IMR-90 (cell line): ENCODE results near the gene ANKFY1. TPM values are rescaled to one million over a fixed set of nuclear protein-coding genes. Genes with fewer than 3 reads are reported as not detected.

Source experiments
- ATAC-seq: fragments of 200-7000 bp; cut with Tn5 transposase; 2 replicates; pipeline ENCODE4 v1.9.1; 2020; ENCODE audit warnings: low read depth, mild to moderate bottlenecking, moderate library complexity
- BruUV-seq: library from RNA; stranded (reverse); fragments of 400-500 nt; replicated peaks from 2 replicates; lab custom pipeline; 2021; lab: Mats Ljungman, UMichigan
- CTCF ChIA-PET: fragments of 300-600 bp; formaldehyde crosslinking; extraction: SDS; loops from one replicate; lab custom pipeline; 2021; ENCODE audit warnings: antibody characterized with exemption; lab: Yijun Ruan, JAX
- POLR2A ChIA-PET: fragments of 300-600 bp; sonication (Branson Sonifier 250); formaldehyde crosslinking; loops from one replicate; lab custom pipeline; 2022; ENCODE audit warnings: antibody characterized with exemption; ENCODE audit not compliant: unreplicated experiment; lab: Charles Lee
- DNase-seq: peaks from one replicate; pipeline ENCODE4 v3.0.0; 2013
- H2AFZ ChIP-seq: replicated peaks from 2 replicates; pipeline ENCODE3; 2013; ENCODE audit warnings: low read length, mild to moderate bottlenecking; ENCODE audit not compliant: poor library complexity
- H2AK5ac ChIP-seq: 2 replicates; pipeline ENCODE4 v1.6.1; 2013; ENCODE audit warnings: low read depth, low read length, inconsistent platforms
- H2AK9ac ChIP-seq: replicated peaks from 2 replicates; pipeline ENCODE3; 2013; ENCODE audit warnings: mild to moderate bottlenecking, low read depth, low read length, moderate library complexity; ENCODE audit not compliant: poor library complexity
- H2BK120ac ChIP-seq: 2 replicates; pipeline ENCODE4 v1.6.1; 2013; ENCODE audit warnings: low read depth, low read length, inconsistent platforms
- H2BK15ac ChIP-seq: 3 replicates; pipeline ENCODE4 v1.6.1; 2013; ENCODE audit warnings: low read depth, low read length, inconsistent platforms
- H2BK20ac ChIP-seq: 2 replicates; pipeline ENCODE4 v1.6.1; 2013; ENCODE audit warnings: low read depth, mild to moderate bottlenecking, inconsistent platforms, low read length, moderate library complexity
- H2BK5ac ChIP-seq: 2 replicates; pipeline ENCODE4 v1.6.1; 2013; ENCODE audit warnings: mild to moderate bottlenecking, low read depth, low read length, inconsistent platforms; ENCODE audit not compliant: poor library complexity, severe bottlenecking
- H3K14ac ChIP-seq: replicated peaks from 2 replicates; pipeline ENCODE4 v1.6.1; 2013; ENCODE audit warnings: low read depth, low read length, inconsistent platforms
- H3K18ac ChIP-seq: 2 replicates; pipeline ENCODE4 v1.6.1; 2013; ENCODE audit warnings: low read depth, low read length, control low read depth
- H3K23ac ChIP-seq: 2 replicates; pipeline ENCODE4 v1.6.1; 2013; ENCODE audit warnings: low read depth, low read length, inconsistent platforms
- H3K27ac ChIP-seq: 2 replicates; pipeline ENCODE4 v1.5.1; 2013; ENCODE audit warnings: mild to moderate bottlenecking, control low read depth, low read length; ENCODE audit not compliant: insufficient read depth
- H3K27me3 ChIP-seq: 2 replicates; pipeline ENCODE4 v1.6.1; 2013; ENCODE audit warnings: low read length; ENCODE audit not compliant: control insufficient read depth, insufficient read depth
- H3K36me3 ChIP-seq: 2 replicates; pipeline ENCODE4 v1.6.1; 2013; ENCODE audit warnings: low read length, mixed read lengths; ENCODE audit not compliant: control insufficient read depth, insufficient read depth
- H3K4ac ChIP-seq: 2 replicates; pipeline ENCODE4 v1.6.1; 2013; ENCODE audit warnings: low read depth, low read length, inconsistent platforms
- H3K4me1 ChIP-seq: 2 replicates; pipeline ENCODE4 v1.6.1; 2013; ENCODE audit warnings: low read length, mixed read lengths; ENCODE audit not compliant: control insufficient read depth, insufficient read depth
- H3K4me2 ChIP-seq: 2 replicates; pipeline ENCODE4 v1.6.1; 2013; ENCODE audit warnings: low read depth, mild to moderate bottlenecking, control low read depth, low read length, moderate library complexity
- H3K4me3 ChIP-seq: 2 replicates; pipeline ENCODE4 v1.5.1; 2013; ENCODE audit warnings: low read depth, mild to moderate bottlenecking, control low read depth, low read length, moderate library complexity; ENCODE audit not compliant: insufficient read depth
- H3K56ac ChIP-seq: 2 replicates; pipeline ENCODE4 v1.6.1; 2013; ENCODE audit warnings: low read length, inconsistent platforms; ENCODE audit not compliant: insufficient read depth; ENCODE audit errors: extremely low read depth
- H3K79me1 ChIP-seq, 2 experiments: 2 replicates each; pipeline ENCODE4 v1.6.1; 2013; ENCODE audit warnings: low read length in 2 of 2, inconsistent platforms in 1 of 2, low read depth in 1 of 2
- H3K9ac ChIP-seq: 2 replicates; pipeline ENCODE4 v1.6.1; 2013; ENCODE audit warnings: low read depth, low read length, control low read depth
- H3K9me1 ChIP-seq: 2 replicates; pipeline ENCODE4 v1.6.1; 2013; ENCODE audit warnings: low read length, inconsistent platforms; ENCODE audit not compliant: insufficient read depth
- H3K9me3 ChIP-seq: 2 replicates; pipeline ENCODE4 v1.6.1; 2013; ENCODE audit warnings: low read length; ENCODE audit not compliant: control insufficient read depth, insufficient read depth
- H4K20me1 ChIP-seq: 2 replicates; pipeline ENCODE4 v1.6.1; 2013; ENCODE audit warnings: low read length, inconsistent platforms; ENCODE audit not compliant: insufficient read depth
- H4K5ac ChIP-seq: 2 replicates; pipeline ENCODE4 v1.6.1; 2013; ENCODE audit warnings: mild to moderate bottlenecking, low read depth, low read length, control low read depth
- H4K8ac ChIP-seq, 2 experiments: 2 replicates each; pipeline ENCODE4 v1.6.1; 2013; ENCODE audit warnings: low read depth in 2 of 2, low read length in 2 of 2, control low read depth in 1 of 2, inconsistent platforms in 1 of 2
- H4K91ac ChIP-seq: 2 replicates; pipeline ENCODE4 v1.6.1; 2013; ENCODE audit warnings: low read depth, low read length, inconsistent platforms; ENCODE audit not compliant: insufficient read depth
- BHLHE40 ChIP-seq: fragments of 150-350 bp; IDR thresholded peaks from 2 replicates; pipeline ENCODE4 v1.6.1; 2016; ENCODE audit warnings: mild to moderate bottlenecking, low read depth, low read length
- CEBPB ChIP-seq: IDR thresholded peaks from 2 replicates; pipeline ENCODE4 v1.6.1; 2012; ENCODE audit warnings: low read depth, low read length, improper control_type of control experiment
- CHD1 ChIP-seq: IDR thresholded peaks from 2 replicates; pipeline ENCODE4 v1.6.1; 2012; ENCODE audit warnings: low read depth, low read length, improper control_type of control experiment
- CTCF ChIP-seq: conservative IDR thresholded peaks from 2 replicates; pipeline ENCODE4 v1.5.1; 2012; ENCODE audit warnings: mild to moderate bottlenecking, low read depth, low read length, improper control_type of control experiment
- ELK1 ChIP-seq: fragments of 150-350 bp; IDR thresholded peaks from 2 replicates; pipeline ENCODE4 v1.6.1; 2016; ENCODE audit warnings: low read depth, mild to moderate bottlenecking, low read length, moderate library complexity, borderline replicate concordance
- FOS ChIP-seq: fragments of 150-350 bp; IDR thresholded peaks from 2 replicates; pipeline ENCODE4 v1.6.1; 2016; ENCODE audit warnings: low read depth, low read length
- MAFK ChIP-seq: IDR thresholded peaks from 2 replicates; pipeline ENCODE4 v1.6.1; 2012; ENCODE audit warnings: low read depth, low read length, improper control_type of control experiment
- MAZ ChIP-seq: IDR thresholded peaks from 2 replicates; pipeline ENCODE4 v1.6.1; 2012; ENCODE audit warnings: low read depth, mild to moderate bottlenecking, low read length, improper control_type of control experiment, moderate library complexity, borderline replicate concordance
- MXI1 ChIP-seq: IDR thresholded peaks from 2 replicates; pipeline ENCODE4 v1.6.1; 2012; ENCODE audit warnings: low read depth, mild to moderate bottlenecking, low read length, moderate library complexity, borderline replicate concordance
- NFE2L2 ChIP-seq: fragments of 150-350 bp; IDR thresholded peaks from 2 replicates; pipeline ENCODE4 v1.6.1; 2016; ENCODE audit warnings: low read depth, mild to moderate bottlenecking, low read length
- POLR2A ChIP-seq: IDR thresholded peaks from 2 replicates; pipeline ENCODE4 v1.6.1; 2012; ENCODE audit warnings: mild to moderate bottlenecking, low read depth, low read length
- RAD21 ChIP-seq: IDR thresholded peaks from 2 replicates; pipeline ENCODE4 v1.6.1; 2012; ENCODE audit warnings: low read length, improper control_type of control experiment
- RFX5 ChIP-seq: IDR thresholded peaks from 2 replicates; pipeline ENCODE4 v1.8.0; 2012; ENCODE audit warnings: low read depth, mild to moderate bottlenecking, low read length, moderate library complexity
- SMC3 ChIP-seq: fragments of 150-350 bp; IDR thresholded peaks from 2 replicates; pipeline ENCODE4 v1.6.1; 2016; ENCODE audit warnings: low read depth, mild to moderate bottlenecking, antibody characterized with exemption, low read length, moderate library complexity
- WGBS, 2 experiments: methylation state at CpG; one replicate each; pipeline versions ENCODE4 v1.1.5 to v1.1.7; 2013; ENCODE audit warnings: missing lambda C conversion rate in 2 of 2; ENCODE audit not compliant: insufficient read length in 1 of 2; ENCODE audit errors: extremely low coverage in 2 of 2; 5-methylcytosine and 5-hydroxymethylcytosine counted together
- dilution Hi-C: fragments of 300-500 bp; cut with HindIII; formaldehyde crosslinking; loops from one replicate; pipeline ENCODE4 v1.14.3; 2018; ENCODE audit warnings: low sequenced_read_pairs; ENCODE audit not compliant: unreplicated experiment
- in situ Hi-C: fragments of 300-500 bp; cut with MboI; formaldehyde crosslinking; loops from 3 replicates; pipeline ENCODE4 v1.14.3; 2019; ENCODE audit warnings: low sequenced_read_pairs, inconsistent platforms, mixed read lengths
- intact Hi-C: fragments of 100-400 bp; cut with micrococcal nuclease; formaldehyde crosslinking; loops from 2 replicates; pipeline ENCODE4 v1.10.0; 2022
- polyA plus RNA-seq, 3 experiments: library from polyadenylated mRNA; depleted of rRNA; stranded (reverse); fragments of >200 nt; gene quantifications; 2 replicates each; pipeline ENCODE4 v1.2.3, GENCODE V29; 2012; ENCODE audit warnings: low replicate concordance in 1 of 3
- total RNA-seq: library from RNA; depleted of rRNA; stranded (reverse); fragments of >200 nt; gene quantifications from 2 replicates; pipeline ENCODE4 v1.2.3, GENCODE V29; 2012

The ANKFY1 gene
- total and polyA plus RNA-seq, 2 of the 4 experiments (the other 2 are of a cell fraction): 32.3 to 48.9 TPM

DNA sequence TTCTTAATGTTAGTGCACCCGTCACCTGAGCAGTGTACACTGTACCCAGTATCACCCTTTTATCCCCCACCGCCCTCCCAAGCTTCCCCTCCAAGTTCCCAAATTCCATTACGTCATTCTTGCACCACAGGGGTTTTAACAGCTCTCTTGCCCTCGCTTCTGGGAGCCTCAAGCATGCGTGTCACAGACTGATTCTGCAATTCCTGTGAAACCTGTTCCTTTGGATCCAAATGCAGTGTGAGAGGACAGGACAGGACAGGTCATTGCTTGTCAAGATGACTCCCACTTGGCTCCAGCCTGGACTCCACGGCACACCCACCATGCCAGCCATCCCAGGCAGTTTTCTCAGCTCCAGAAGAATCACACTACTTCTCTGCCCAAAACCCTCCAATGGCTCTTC, 76.7 kb downstream of the ANKFY1 start:
- Histone ChIP-seq H2AK5ac (no peak overlapping the region), H2AFZ (no peak overlapping the region), H3K56ac (no peak overlapping the region), H3K79me1 (peaks cover 0 to 10% of the 10 kb centered on the region in 2 experiments; a peak in 3 of 4 replicates), H3K27ac (no peak overlapping the region), H4K20me1 (no peaks in the 10 kb centered on the region), H3K14ac (no peak overlapping the region), H2AK9ac (no peak overlapping the region), H3K9me3 (no peaks in the 10 kb centered on the region), H4K5ac (no peak overlapping the region), H3K4me3 (no peak overlapping the region), H3K27me3 (no peaks in the 10 kb centered on the region), H2BK20ac (no peak overlapping the region), H3K23ac (no peak overlapping the region), H3K18ac (no peak overlapping the region), H3K9ac (no peak overlapping the region), H2BK120ac (no peak overlapping the region), H4K8ac (no peak overlapping the region), H2BK5ac (no peak overlapping the region), H3K36me3 (peaks cover 48% of the 10 kb centered on the region), H3K9me1 (no peaks in the 10 kb centered on the region; the same call in 1 of the 2 replicates), H3K4me2 (no peak overlapping the region), H2BK15ac (no peak overlapping the region), H3K4me1 (no peaks in the 10 kb centered on the region), H4K91ac (no peak overlapping the region), H3K4ac (no peak overlapping the region)
- dilution Hi-C loops (no loop called here), intact Hi-C loops (no loop called here), in situ Hi-C loops (no loop called here)
- TF ChIP-seq SMC3: no peak
- TF ChIP-seq MAFK: no peak
- no peak for TF ChIP-seq RAD21
- TF ChIP-seq CEBPB: no peak
- TF ChIP-seq MXI1: no peak
- TF ChIP-seq RFX5: no peak
- TF ChIP-seq CHD1: no peak
- no peak for TF ChIP-seq NFE2L2
- TF ChIP-seq CTCF: no peak
- no peak for TF ChIP-seq FOS
- TF ChIP-seq ELK1: no peak
- TF ChIP-seq POLR2A: no peak
- TF ChIP-seq MAZ: no peak
- no peak for TF ChIP-seq BHLHE40
- no TSS peak for BruUV-seq
- no peak for ATAC-seq
- CTCF ChIA-PET: no interaction called here
- DNase-seq: no peak
- 100% methylated on average over 2 of the region's 6 CpGs; no CpG with 5 or more reads in 1 of the 2 experiments for WGBS, 2 experiments
- POLR2A ChIA-PET: no interaction called here
